Breast epithelium (tissue), 3 donors: ENCODE results near the gene ZSCAN16.

ENCODE experiments used
- POLR2A ChIP-seq: fragments of 450-650 bp; IDR thresholded peaks from one replicate; pipeline ENCODE4 v1.6.1; 2016; ENCODE audit warnings: antibody characterized with exemption, mild to moderate bottlenecking, moderate library complexity
- POLR2AphosphoS5 ChIP-seq, 3 donors: sonication (generic); formaldehyde crosslinking; IDR thresholded peaks; one replicate each; pipeline ENCODE4 v1.6.1; 2017; ENCODE audit warnings: antibody characterized with exemption in 3 of 3
- TF ChIP-seq, protein P1 (sequence below), 3 donors: fragments of 450-650 bp; IDR thresholded peaks; one replicate each; pipeline ENCODE4 v1.5.1; 2016 to 2017; ENCODE audit warnings: antibody characterized with exemption in 3 of 3, mild to moderate bottlenecking in 3 of 3, moderate library complexity in 3 of 3

DNA sequence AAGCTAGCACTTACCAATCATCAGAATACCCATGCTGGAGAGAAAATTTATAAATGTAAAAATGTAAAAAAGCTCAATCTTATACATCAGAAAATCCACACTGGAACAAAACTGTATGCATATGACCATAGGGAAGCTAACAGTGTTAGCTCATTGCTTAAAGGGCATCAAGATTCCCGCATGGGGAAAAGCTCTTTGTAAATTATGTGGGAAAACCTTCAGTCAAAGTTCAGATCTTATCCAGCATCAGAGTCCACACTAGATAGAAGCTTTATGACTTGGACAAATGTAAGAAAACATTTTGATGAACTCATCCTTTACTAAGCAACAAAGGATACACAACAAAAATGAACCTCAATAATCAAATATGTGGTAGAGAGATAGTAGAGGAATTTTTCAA is 52.0 kb downstream of the ZSCAN16 start:
- TF ChIP-seq, protein P1, sequence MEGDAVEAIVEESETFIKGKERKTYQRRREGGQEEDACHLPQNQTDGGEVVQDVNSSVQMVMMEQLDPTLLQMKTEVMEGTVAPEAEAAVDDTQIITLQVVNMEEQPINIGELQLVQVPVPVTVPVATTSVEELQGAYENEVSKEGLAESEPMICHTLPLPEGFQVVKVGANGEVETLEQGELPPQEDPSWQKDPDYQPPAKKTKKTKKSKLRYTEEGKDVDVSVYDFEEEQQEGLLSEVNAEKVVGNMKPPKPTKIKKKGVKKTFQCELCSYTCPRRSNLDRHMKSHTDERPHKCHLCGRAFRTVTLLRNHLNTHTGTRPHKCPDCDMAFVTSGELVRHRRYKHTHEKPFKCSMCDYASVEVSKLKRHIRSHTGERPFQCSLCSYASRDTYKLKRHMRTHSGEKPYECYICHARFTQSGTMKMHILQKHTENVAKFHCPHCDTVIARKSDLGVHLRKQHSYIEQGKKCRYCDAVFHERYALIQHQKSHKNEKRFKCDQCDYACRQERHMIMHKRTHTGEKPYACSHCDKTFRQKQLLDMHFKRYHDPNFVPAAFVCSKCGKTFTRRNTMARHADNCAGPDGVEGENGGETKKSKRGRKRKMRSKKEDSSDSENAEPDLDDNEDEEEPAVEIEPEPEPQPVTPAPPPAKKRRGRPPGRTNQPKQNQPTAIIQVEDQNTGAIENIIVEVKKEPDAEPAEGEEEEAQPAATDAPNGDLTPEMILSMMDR (IDR thresholded peaks at IDR 0.05) = no peak
- no peak for TF ChIP-seq POLR2A
- TF ChIP-seq POLR2AphosphoS5 (IDR thresholded peaks at IDR 0.05) = no peak
